Stomach smooth muscle (tissue), 2 donors: ENCODE results near the gene COL25A1.

ENCODE experiments used
- H3K27ac ChIP-seq: one replicate; pipeline ENCODE4 v1.7.0; 2013; ENCODE audit warnings: mild to moderate bottlenecking, low read length, inconsistent platforms
- H3K27me3 ChIP-seq, 2 donors: one replicate each; pipeline ENCODE4 v1.7.0; 2013; ENCODE audit warnings: low read length in 2 of 2; ENCODE audit not compliant: insufficient read depth in 2 of 2, control insufficient read depth in 1 of 2
- H3K36me3 ChIP-seq, 2 donors: one replicate each; pipeline ENCODE4 v1.7.0; 2013; ENCODE audit warnings: low read length in 2 of 2; ENCODE audit not compliant: control insufficient read depth in 2 of 2, insufficient read depth in 2 of 2
- H3K4me1 ChIP-seq: one replicate; pipeline ENCODE4 v1.7.0; 2013; ENCODE audit warnings: low read length; ENCODE audit not compliant: control insufficient read depth, insufficient read depth
- H3K4me3 ChIP-seq, 2 donors: one replicate each; pipeline ENCODE4 v1.7.0; 2013; ENCODE audit warnings: low read length in 2 of 2
- H3K9ac ChIP-seq, 2 donors: one replicate each; pipeline ENCODE4 v1.7.0; 2013; ENCODE audit warnings: low read length in 2 of 2, mild to moderate bottlenecking in 1 of 2
- H3K9me3 ChIP-seq, 2 donors: one replicate each; pipeline ENCODE4 v1.7.0; 2013; ENCODE audit warnings: low read length in 2 of 2; ENCODE audit not compliant: control insufficient read depth in 2 of 2
- donor health status: healthy.
- donor health status: Pancreatic carcinoma.

The COL25A1 gene

DNA sequence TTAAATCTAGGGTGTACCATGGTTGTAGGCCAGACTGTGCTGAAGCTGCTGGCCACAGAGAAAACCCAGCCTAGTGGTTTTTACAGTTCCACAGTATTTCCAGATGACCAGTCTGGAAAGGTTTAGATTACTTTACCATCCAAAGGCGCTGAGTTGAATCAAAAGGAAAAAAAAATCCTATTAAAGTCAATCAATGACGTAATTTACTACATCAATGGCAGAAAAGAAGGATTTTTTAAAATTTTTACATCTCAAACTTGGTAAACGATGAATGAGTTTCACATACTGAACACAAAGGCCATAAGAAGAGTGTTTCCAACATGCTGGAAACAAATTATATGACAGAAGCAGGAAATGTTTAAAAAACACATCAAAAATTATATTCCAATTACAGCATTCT, 409.0 kb downstream of the COL25A1 start:
- H3K9me3 ChIP-seq: no peaks in the 10 kb centered on the region
- H3K9ac ChIP-seq: no peak overlapping the region
- no peaks in the 10 kb centered on the region for H3K4me1 ChIP-seq
- H3K27ac ChIP-seq: no peak overlapping the region
- H3K27me3 ChIP-seq: no peaks in the 10 kb centered on the region
- no peaks in the 10 kb centered on the region for H3K36me3 ChIP-seq
- no peak overlapping the region for H3K4me3 ChIP-seq

DNA sequence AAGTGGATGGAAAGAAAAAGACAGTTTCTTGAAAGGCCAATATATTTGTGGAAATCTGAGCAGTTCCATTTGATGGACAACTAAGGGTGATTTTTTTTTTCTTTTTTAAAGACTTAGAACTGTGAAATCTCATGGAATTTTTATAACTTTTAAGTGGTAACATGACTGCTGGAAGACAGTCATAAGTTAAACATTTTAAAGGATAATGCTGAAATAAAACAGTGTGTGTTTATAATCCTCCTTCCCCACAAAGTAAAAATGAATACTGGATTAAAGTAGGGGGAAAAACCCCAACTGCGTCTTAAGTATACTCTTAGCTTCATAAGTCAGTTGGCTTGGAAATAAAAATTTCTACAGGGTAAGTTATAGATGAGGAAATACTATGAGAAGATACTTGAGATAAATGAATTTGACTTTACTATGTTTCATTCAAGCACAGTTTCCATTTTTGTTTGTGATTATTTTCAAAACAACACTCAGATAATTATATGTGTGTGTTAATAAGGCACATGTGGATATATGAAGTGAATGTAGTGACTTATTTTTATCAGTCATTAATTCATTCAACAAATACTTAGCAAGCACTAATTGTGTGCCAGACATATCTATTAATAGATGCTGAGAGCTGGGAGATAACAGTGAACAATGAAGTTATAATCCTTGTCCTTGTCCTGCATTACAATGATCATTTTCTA, 410.4 kb downstream of the COL25A1 start:
- Histone ChIP-seq H3K27me3 (no peaks in the 10 kb centered on the region), H3K9ac (no peak overlapping the region), H3K9me3 (no peaks in the 10 kb centered on the region), H3K36me3 (no peaks in the 10 kb centered on the region), H3K4me1 (no peaks in the 10 kb centered on the region), H3K27ac (no peak overlapping the region), H3K4me3 (no peak overlapping the region)

DNA sequence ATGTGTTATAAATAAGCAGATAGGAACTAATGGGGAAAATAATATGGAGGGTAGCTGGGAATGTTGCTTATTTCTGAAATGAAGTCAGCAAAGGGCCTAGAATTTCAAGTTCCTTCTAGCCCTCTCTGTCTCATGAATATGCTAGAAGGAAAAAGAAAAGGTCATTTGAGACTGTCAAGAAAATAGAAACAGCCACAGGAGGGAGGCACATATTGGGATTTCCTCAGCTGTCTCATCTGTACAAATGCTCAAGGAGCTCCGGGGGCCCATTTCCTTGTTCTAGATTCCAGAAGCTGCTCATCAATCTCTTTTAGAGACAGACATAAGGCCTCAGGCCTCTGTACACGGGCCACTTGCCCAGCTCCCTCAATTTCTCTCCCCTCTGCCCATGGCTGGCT, 412.0 kb downstream of the COL25A1 start:
- Histone ChIP-seq H3K27ac (no peak overlapping the region), H3K4me3 (no peak overlapping the region), H3K4me1 (no peaks in the 10 kb centered on the region), H3K9me3 (no peaks in the 10 kb centered on the region), H3K36me3 (no peaks in the 10 kb centered on the region), H3K9ac (no peak overlapping the region), H3K27me3 (no peaks in the 10 kb centered on the region)

DNA sequence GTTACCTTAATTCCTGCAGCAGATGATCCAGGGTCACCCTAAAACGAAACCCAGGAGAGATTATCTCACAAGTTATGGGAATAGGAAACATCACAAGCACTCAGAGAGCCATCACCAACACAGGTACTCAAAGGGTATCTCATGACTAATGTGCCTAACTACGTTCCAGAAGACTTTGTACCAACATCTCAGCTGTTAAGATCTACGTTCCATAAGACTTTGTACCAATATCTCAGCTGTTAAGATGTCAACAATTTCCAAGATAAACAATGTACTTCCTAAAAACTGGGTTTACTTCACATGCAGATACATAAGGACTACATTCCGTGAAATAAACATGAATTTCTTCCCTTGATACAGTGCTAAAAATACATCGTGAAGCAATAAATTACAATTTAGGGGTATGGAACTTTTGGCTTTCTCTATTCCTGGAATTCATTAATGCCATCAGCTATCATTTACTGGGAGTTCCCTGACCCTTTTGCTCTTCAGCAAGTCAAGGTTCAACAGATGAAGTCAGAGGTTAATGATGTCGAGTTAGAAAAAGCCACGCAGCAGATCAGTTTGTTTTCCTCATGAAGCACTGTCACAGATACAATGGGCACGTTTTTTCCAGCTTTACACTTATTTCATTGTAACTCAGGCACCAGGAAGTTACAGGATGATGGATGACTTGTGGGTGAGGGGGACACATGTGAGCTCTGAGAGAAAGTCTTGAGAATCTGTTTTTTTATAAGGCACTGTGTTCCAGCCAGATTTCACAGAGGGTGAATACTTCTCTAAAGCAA, 412.6 kb downstream of the COL25A1 start:
- Histone ChIP-seq H3K4me3 (no peak overlapping the region), H3K36me3 (no peaks in the 10 kb centered on the region), H3K9ac (no peak overlapping the region), H3K27ac (no peak overlapping the region), H3K9me3 (no peaks in the 10 kb centered on the region), H3K4me1 (no peaks in the 10 kb centered on the region), H3K27me3 (no peaks in the 10 kb centered on the region)

DNA sequence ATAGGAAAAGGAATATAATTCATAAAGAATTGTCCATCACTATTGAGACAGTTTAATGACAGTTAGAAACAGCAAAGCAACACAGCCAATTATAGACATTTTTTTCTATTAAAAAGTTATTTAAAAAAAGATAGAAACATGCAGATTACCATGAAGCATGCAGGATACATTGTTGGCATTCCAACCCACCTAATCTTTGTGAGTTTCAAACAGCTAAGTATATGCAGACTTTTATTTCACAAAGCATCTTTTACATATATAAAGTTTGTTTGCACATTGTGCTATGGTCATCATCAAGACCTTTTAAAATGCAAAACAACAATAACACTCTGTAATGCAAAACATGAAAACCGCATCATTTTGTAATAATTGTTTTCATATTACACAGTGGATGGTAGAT, 413.7 kb downstream of the COL25A1 start:
- Histone ChIP-seq H3K9me3 (no peaks in the 10 kb centered on the region), H3K27me3 (no peaks in the 10 kb centered on the region), H3K27ac (no peak overlapping the region), H3K36me3 (no peaks in the 10 kb centered on the region), H3K9ac (no peak overlapping the region), H3K4me3 (no peak overlapping the region), H3K4me1 (no peaks in the 10 kb centered on the region)

DNA sequence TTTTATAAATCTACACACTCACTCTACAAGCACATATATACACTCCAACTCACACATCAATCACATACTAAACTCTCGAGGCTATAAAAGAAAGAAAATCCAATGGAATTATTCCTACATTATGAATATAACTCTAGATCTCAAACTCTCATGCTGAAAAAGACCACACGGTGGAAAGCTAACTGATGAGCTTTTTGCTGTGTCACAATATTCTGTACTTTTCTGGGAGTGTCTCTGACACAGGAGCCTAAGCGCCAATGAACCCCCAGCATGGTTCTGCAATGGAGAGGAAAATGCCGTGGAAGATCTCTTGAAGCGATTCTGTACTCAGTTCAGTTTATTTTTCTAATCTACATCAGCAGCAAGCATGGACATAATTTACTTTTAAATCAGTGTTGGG, 415.4 kb downstream of the COL25A1 start:
- no peaks in the 10 kb centered on the region for H3K27me3 ChIP-seq
- H3K4me3 ChIP-seq: no peak overlapping the region
- H3K4me1 ChIP-seq: no peaks in the 10 kb centered on the region
- H3K36me3 ChIP-seq: no peaks in the 10 kb centered on the region
- no peak overlapping the region for H3K27ac ChIP-seq
- H3K9ac ChIP-seq: no peak overlapping the region
- H3K9me3 ChIP-seq: no peaks in the 10 kb centered on the region

DNA sequence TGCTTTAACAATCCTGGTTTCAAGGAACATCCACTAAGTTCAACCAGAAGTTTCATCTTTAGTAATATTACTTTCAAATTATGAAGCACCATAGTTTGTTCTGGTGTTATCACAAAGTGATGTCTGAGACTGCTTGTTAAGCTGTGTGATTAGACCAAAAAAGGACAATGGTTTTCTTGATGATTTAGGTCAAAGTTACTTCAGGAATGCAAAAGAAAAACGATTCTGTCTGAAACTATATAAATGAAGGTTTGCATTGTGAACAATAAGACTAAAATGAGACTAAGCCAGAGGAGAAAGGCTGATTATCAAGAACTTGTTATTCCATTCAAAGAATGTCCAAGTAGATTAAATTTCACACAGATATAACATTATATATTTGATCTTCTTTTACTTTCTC, 417.2 kb downstream of the COL25A1 start:
- Histone ChIP-seq H3K36me3 (no peaks in the 10 kb centered on the region), H3K27ac (no peak overlapping the region), H3K27me3 (no peaks in the 10 kb centered on the region), H3K9ac (no peak overlapping the region), H3K4me3 (no peak overlapping the region), H3K4me1 (no peaks in the 10 kb centered on the region), H3K9me3 (no peaks in the 10 kb centered on the region)

DNA sequence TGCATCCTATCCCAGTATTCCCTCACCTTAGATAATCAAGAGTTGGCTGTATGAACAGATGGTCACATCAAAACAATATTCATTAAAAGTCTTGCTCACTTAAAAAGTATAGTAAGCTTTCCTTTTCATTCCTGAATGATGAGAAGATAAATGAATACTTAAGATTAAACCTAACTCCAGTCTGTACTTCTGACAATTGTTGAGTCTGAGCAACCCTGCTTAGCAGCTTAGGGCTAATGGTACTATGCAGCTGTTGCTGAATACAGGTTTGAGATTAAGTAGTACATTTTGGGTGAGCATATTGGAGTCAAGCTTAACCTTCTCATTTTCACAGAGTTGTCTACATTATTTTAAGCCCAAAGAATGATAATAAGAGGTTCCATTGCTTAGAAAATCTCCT, 417.9 kb downstream of the COL25A1 start:
- no peaks in the 10 kb centered on the region for H3K4me1 ChIP-seq
- H3K9ac ChIP-seq: no peak overlapping the region
- H3K27ac ChIP-seq: no peak overlapping the region
- no peaks in the 10 kb centered on the region for H3K27me3 ChIP-seq
- no peaks in the 10 kb centered on the region for H3K36me3 ChIP-seq
- H3K9me3 ChIP-seq: no peaks in the 10 kb centered on the region
- H3K4me3 ChIP-seq: no peak overlapping the region

DNA sequence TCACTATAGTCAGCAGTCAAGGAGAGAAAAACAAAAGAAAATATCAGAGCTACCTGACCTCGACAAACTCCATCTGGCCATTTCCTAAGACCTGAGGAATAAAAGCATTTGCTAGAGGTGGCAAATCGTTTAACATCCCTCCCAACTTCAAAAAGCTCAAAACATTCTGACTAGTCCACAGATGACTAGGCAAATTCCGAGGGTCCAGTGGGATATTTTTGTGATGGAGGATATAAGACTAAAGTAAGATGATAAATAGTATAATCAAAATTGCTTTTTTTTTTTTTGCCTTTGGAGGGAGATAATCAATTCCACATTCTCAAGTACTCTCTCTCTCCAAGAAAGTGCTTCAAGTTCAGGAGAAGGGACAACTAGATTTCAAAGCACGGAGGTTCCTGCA, 420.5 kb downstream of the COL25A1 start:
- Histone ChIP-seq H3K4me3 (no peak overlapping the region), H3K9me3 (no peaks in the 10 kb centered on the region), H3K27ac (no peak overlapping the region), H3K36me3 (no peaks in the 10 kb centered on the region), H3K27me3 (no peaks in the 10 kb centered on the region), H3K9ac (no peak overlapping the region), H3K4me1 (no peaks in the 10 kb centered on the region)

DNA sequence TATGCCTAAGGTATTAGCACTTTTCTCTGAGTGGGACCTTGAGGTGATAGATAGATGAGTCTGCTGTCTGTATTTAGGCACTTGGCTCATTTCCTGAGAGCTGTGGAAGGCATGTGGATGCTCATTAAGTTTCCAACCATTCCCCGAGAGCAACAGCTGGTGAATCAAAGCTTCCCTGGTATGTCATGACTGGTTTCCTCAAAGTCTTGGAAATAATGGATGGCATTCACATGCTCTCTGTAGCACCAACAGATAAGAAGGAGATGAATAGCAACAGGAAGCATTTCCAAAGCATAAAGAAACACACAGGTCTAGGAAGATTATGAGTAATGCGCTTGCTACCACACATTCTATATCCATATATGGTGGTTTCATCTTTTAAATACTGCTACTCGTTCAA, 421.3 kb downstream of the COL25A1 start:
- Histone ChIP-seq H3K27me3 (no peaks in the 10 kb centered on the region), H3K4me3 (no peak overlapping the region), H3K4me1 (no peaks in the 10 kb centered on the region), H3K36me3 (no peaks in the 10 kb centered on the region), H3K9me3 (no peaks in the 10 kb centered on the region), H3K9ac (no peak overlapping the region), H3K27ac (no peak overlapping the region)

DNA sequence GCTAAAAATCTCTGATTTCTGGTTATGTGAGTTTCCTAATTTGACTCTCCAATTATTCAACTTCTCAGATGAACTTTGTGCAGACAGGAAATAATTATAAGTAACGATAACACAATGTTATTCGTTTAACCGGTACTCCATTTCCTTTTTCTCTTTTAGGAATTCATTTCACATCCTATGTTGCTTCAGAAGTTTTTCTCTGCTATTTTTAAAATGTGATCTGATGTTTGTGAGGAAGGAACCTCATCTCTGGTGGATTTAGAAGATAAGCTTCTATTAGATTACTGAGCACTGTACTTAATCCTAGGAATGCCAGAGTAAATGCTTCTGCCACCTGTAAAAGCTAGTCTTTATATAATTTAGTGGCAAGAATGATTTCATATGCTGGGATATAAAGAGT, 423.7 kb downstream of the COL25A1 start:
- H3K36me3 ChIP-seq: no peaks in the 10 kb centered on the region
- H3K27me3 ChIP-seq: no peaks in the 10 kb centered on the region
- H3K9ac ChIP-seq: no peak overlapping the region
- H3K4me1 ChIP-seq: no peaks in the 10 kb centered on the region
- no peak overlapping the region for H3K4me3 ChIP-seq
- no peaks in the 10 kb centered on the region for H3K9me3 ChIP-seq
- H3K27ac ChIP-seq: no peak overlapping the region
